ENCODE measurements around the gene IL36A.

IL36A gene, protein sequence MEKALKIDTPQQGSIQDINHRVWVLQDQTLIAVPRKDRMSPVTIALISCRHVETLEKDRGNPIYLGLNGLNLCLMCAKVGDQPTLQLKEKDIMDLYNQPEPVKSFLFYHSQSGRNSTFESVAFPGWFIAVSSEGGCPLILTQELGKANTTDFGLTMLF

DNA sequence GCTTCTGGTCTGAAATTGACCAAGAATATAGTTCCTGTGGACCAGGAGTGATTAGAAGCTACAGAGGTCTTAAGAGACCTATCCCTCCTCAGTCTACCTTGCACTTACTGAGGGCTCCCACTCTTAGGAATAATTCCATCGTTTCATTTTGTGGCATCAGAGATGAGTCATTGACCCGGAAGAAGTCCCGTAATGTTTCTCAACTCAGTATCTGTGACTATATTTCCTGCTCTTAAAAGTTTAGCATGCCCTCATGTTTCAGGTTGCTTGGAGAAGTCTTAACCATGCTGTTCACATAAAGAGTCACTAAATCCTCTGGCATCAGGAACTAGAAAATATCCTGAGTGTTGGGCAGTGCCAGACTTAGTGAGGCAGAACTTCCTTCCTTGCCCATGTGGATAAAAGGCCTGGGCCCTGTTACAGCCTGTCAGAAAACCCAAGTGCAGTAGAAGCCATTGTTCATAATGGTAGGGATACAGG is at the start of gene IL36A:
Gene IL36A (plus strand): TSS at position 430 of the 480 bp plus-strand sequence. CDS start 413 bp downstream, outside the sequence.
- no peak for DNase-seq

DNA sequence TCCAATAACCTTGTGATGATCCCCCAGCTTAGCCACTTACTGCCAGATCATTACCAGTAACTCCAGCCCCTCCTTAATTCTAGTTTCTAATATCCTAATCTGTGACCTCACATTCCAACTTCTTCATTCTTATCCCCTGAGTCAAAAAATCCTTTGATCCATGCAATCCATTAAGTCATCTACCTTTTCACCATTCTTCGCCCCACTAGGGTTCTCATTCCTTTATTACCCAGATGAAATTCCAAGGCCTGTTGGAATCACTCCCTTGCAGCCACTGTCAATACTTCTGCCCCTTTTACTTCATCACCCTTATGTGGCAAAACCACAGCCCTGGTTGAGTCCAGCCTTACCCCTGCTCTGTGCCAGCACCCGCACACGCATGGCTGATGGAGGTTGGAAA is 47.7 kb upstream of the IL36A start:
- no peak for DNase-seq

DNA sequence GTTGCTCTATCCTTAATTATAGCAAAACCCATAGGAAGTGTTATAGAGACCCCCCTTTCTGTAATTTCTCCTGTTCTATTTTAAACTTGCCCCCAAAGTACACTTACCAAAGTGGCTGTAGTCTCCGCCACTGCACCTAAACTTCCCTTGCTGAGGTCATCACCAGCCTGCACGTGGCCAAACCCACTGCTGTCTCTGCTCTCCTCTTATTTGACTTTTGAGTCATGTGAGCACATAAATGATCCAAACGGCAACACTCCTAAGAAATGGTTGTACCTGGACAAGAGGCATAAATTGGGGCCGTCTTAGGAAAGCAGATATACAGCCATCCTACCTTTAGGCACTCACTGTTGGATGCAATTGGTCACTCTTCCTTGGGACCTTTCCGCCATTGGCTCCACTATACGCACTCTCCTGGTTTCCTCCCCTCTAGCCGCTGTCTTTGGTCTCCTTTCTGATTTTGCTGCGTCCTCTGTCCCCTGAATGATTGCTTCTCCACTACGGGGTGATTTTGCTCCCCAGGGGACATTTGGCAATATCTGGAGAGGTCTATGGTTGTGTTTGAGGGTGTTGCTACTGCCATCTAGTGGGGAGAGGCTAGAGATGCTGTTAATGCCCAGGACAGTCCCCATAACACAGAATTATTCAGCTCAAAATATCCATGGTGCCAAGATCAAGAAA is 46.7 kb upstream of the IL36A start:
- peak in 9 of 51 donors; percentile 2 to 42 (median 4) for DNase-seq

DNA sequence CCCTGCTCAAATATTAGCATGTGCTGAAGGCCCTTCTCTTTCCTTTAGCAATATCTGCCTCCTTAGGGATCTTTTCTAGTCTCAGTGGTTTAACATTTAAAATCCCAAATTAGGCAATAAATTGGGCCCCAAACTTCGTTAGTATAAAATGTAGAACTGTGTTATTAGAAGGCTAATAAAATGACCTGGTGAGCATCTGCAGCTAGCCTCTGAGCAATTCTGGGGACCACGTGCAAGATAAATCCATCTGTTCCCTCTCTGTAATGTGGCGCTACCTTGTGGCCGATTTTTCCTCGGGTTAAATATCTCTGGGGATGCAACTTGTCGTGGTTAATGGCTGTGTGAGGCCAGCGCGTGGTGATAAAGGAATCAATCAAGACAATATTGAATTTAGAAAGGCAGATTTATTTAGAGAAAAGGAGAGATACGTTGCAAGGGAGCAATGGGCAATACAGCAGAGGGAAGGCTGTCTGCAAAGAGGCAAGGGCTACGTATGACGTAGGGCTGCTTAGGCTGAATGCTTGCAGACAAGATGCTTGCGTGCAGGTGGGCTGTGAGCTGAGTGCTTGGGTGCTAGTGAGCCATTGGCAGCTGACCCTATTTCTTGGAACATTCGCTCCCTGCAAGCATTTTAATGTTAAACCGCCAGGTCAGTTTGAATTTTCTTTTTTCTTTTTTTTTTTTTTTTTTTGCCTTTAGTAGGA is 46.0 kb upstream of the IL36A start:
- no peak for DNase-seq

DNA sequence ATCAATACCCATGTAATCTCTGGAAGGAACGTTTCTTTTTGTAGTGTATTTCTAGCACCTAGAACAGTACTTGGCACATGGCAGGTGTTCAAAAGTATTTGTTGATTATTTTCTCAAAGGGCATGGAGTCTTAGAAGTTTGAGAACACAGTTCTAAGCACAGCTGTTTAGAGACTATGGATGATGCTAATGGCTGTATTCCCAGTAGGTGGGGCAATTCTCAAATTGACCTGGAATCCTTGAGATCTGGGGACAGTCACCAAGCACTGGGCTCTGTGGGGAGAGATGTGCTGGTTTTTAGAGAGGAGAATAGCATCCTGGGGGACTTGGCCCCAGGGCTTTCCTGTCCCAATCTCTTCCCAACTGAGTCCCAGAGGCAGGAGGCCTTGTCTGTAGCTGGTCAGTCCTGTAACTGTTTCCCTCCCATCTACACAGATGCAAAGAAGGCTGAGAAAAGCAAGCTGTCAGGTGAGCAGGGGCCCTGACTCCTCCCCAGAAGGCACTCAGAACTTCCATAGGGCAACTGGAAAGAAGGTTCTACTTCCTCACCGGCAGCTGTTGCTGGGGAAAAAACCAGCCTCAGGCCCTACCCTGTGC is 44.9 kb upstream of the IL36A start:
- DNase-seq: no peak

DNA sequence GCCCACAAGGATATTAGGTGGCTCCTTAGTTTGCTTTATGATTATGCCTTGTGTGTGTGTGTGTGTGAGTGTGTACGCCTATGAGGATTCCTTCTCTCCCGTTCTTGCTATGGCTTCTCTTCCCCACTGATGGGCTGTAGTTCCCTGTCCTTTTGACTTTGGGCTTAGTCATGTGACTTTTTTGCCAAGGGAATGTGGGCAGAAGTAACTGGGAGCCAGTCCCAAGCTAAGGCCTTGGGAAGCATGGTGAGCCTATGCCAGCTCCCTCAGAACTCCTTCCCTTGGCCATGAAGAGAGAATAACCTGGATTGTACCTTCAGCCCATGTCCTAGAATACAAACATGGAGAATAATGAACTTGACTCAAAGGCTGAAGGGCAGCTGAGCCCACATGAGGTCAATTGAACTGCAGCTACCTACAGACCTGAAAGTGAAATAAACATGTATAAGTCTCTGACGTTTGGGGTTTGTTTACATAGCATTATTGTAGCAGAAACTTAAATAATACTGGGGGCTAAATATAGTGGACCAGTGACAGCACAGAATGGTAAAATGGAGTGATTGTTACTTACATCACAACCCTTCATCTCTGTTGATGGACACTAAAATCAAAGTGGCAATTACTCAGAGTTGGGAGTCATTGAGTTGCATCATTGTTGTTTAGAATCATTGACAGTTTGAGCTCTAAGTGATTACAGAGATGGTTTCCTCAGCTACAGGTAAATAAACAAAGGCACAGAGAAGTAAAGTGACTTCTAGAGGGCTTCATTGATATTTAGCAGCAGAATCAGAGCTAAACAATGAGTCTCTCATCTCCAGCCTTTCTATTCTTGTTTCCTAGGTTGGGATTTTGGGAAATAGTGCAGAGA is 42.7 kb upstream of the IL36A start:
- DNase-seq: no peak

DNA sequence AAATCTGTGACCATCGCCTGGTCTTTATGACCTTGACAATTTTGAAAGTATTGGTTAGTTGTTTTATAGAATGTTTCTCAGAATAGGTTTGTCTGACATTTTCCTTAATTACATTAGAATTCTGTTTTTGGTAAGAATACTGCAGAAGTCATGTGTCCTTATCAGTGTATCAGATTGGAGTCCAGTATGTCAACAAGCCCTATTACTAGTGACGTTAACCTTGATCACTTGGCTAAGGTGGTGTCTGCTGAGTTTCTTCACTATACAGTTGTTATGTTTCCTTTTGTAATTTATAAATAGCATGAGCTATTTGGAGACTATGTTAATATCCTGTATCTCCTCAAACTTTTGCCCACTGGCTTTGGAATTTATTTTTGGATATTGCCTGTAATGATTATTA is 38.2 kb upstream of the IL36A start:
- DNase-seq: no peak

DNA sequence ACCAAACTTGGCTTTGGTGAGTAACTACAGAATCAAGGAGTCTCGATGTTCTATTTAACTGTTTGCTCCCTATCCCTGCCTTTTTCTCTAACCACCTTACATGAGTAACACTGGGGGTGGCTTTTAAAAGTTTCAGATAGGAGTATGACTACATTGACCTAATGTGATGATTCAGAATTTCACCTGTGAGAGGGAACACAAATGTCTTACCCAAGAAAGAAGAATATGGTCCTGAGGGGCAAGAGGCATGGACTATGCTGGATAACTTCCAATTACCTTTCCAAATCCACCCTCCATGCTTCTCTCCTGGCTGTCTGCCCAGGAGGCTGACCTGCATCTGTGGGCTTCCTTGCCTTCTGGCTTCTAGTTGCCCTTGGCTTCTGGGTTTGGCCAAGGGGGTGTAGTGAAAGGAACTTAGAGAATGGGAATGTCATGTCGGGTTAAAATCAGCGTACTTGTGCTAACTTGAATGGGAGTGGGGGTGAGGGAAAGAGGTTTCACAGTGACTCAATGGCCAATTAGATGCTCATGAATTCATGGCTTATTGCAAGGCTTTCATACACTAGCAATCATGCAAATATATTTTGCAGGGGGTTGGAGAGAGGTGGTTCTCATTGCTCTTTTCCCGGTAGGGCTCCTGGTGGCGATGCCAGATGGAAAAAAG is 32.7 kb upstream of the IL36A start:
- no peak for DNase-seq

DNA sequence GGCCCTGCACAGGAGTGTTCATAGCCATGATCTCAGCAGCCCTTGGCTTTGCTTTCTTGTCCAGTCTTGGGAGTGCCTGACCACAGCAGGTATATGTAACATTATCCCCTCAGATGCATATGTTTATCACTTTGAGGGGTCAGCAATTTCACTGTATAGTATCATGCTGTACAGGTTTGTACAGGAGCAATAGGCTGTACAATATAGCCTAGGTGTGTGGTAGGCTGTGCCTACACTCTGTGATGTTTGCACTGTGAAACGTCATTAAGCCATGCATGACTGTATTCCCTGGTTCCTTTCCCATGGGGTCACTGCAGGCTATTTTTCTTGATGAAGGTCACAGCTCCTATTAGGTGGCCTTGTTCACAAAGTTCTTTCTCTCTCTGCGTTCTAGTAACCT is 32.1 kb upstream of the IL36A start:
- DNase-seq: no peak

DNA sequence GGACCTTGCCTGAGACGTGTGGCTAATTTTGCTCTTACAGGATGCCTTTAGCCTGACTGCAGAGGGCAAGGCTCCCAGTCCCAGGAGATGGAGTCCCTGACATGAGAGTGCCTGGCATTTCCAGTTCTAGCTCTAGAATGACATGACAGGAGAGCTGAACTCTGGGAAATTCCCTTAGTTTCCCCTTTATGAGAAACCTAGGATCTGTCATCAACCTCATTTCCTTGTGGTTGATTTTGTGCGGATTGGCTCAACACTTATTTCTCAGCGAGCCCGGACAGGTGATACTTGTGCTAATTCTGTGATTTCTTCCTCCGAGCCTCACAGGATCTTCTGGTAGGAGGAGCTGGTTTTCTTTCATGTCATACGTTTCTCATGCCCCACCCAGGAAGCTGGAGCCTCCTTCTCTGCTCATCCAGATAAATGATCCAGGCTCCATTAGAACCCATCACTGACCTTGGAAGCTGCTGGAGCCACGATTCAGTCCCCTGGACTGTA is 27.7 kb upstream of the IL36A start, which contains the start of gene IL36G:
Gene IL36G (plus strand): TSS at position 448 of the 498 bp plus-strand sequence. CDS start 633 bp downstream, outside the sequence.
- DNase-seq: no peak

DNA sequence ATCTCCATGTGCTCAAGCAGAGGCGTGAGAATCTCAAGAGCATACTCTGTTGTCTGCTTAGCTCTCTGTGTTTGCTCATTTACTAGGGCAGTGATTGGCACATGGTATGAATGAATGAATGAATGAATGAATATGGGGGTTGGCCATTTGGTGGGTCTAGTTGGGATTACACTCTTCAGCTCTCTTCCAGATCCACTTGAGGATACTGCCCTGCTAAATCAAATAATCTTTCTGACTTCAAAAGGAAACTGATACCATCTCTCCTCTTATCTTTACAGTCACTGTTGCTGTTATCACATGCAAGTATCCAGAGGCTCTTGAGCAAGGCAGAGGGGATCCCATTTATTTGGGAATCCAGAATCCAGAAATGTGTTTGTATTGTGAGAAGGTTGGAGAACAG is 25.5 kb upstream of the IL36A start:
- no peak for DNase-seq

DNA sequence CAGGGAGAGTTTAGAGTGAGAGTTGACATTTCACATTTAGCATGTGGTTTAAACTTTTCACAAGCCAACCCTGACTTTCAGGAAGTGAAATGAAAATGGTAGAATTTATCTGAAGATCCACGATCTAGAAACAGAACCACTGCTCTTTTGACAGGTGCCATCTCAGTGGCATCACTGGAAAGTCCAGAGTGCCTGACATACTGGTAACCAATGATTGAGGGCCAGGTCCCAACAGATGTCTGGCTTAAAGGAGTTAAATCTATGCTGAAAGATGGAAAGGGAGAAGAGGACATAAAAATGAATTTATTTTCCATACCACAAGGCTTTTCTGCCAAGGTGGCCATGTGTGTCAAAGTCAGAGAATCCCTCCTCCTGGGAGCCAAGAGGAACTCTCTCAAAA is 24.7 kb upstream of the IL36A start:
- DNase-seq: no peak

DNA sequence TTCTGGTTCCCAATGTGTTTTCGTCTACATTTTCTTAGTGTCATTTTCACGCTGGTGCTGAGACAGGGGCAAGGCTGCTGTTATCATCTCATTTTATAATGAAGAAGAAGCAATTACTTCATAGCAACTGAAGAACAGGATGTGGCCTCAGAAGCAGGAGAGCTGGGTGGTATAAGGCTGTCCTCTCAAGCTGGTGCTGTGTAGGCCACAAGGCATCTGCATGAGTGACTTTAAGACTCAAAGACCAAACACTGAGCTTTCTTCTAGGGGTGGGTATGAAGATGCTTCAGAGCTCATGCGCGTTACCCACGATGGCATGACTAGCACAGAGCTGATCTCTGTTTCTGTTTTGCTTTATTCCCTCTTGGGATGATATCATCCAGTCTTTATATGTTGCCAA is 20.2 kb upstream of the IL36A start:
- no peak for DNase-seq

DNA sequence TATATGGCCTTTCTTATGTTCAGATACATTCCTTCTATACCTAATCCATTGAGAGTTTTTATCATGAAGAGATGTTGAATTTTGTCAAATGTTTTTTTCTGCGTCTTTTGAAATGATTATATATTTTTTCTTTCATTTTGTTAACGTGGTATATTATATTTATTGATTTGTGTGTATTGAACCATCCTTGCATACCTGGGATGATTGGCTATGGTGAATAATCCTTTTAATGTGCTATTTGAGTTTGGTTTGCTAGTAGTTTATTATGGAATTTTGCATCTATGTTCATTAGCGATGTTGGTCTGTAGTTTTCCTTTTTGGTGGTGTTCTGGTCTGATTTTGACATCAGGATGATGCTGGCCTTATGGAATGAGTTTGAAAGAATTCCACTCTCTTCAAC is 15.6 kb upstream of the IL36A start:
- no peak for DNase-seq

DNA sequence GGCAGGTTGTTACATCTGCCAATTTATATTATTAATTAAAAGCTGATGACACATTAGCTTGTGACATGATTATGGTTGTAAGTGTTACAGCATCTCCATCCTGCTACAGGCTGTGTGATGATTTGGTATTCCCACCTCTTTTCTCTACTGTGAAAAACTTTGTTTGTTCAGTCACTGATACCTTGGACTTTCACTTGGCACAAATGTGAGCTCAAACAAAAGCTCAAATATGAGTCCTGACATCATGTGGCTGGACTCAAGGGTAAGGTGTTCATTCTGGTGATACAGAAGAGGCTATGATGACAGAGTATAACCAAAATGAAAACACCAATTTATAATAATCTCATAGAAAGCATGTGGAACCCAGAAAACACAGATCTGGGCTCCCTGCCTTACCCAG is 11.4 kb upstream of the IL36A start:
- DNase-seq: no peak

DNA sequence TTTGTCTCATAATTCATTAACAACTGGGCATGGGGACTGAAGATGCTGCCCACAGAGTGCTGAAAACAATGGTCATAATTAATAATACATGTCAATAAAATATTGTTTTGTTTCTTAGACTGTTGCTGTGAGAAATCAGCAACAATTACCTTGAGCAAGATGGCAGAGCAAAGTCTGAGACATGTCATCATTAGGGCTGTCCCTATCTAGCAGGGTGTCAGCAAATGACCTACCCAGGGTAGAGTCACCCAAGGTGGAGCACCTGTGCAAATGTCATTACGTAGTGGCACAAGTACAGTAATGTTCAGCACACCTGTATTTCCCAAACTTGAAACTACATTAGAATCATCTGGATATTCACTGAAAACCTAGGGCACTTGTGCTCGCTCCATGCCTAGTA is 10.6 kb upstream of the IL36A start:
- DNase-seq: no peak

DNA sequence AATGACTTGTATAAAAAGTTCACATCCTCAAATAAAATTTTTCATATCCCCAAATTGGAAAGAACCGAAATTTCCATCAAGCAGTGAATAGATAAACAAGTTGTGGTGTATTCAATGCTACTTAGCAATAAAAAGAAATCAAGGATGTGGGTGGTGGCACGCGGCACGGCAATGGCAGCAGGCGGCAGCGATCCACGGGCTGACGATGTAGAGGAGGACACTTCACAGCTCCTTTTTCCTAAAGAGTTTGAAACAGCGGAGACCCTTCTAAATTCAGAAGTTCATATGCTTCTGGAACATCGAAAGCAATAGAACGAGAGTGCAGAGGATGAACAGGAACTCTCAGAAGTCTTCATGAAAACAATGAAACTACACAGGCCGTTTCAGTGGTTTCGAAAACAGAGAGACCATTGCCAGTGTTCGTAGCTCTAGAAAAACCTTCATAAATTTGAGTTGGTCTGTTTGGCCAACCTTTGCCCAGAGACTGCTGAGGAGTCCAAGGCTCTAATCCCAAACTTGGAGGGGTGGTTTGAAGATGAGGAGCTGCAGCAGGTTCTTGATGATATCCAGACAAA is 9.8 kb upstream of the IL36A start:
- no peak for DNase-seq

DNA sequence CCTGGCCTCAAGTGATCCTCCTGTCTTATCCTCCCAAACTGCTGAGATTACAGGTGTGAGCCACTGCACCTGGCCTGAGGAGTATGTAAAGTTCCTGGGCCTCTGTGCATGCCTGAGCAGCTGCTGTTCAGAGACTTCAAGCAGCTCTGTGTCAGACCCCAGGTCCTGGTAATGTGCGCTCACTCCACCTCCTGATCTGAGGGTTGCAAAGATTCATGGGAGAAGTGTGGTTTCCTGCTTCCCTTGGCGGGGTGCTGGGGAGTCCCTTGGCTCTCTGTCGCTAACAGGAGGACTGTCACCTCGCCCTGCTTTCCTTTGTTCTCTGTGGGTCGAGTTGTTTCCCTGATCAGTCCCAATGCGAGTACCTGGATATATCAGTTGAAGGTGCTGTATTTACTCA is 8.6 kb upstream of the IL36A start:
- no peak for DNase-seq

DNA sequence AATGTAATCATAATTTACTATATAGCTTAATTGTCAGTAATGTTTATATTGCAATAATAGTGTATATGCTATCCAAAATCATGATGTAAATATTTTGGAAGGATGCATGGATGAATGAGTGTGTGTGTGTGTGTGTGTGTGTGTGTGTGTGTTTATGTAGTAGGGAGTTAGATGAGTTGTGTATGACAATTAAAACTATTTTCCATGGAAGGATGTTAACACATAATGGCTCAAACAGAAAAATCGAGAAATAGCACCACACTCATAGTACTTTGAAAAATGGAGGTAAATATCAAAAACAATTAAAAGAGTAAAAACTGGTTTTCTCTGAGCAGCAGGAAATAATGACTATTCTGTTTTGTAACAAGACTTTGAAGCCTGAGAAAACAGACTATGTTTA is 8.1 kb upstream of the IL36A start:
- no peak for DNase-seq

DNA sequence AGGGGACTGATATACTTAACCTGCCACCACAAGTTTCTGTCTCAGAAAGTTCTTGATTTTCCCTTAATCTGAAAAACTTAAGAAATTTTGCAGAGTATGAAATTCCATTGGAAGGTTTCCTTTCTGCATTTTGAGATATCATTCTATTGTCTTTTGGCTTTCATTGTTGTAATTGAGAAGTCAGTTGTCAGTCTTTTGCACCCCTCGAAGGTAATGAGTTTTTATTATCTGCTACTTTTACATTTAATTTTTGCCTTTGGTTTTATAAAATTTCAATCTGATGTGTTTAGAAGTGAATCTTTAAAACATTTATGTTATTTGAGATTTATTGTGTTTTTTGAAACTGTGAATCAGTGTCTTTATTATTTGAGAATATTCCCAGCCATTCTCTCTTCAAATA is 4.8 kb upstream of the IL36A start:
- no peak for DNase-seq
